Hematopoietic multipotent progenitor cell treated with erythropoietin and hydrocortisone succinate and interleukin-3 and kit ligand, for 4 days (in vitro differentiated cells): ENCODE data around the gene TMOD3.

Experiments used
- DNase-seq: peaks from one replicate; pipeline ENCODE4 v3.0.0-alpha.2; 2015

The TMOD3 gene

DNA sequence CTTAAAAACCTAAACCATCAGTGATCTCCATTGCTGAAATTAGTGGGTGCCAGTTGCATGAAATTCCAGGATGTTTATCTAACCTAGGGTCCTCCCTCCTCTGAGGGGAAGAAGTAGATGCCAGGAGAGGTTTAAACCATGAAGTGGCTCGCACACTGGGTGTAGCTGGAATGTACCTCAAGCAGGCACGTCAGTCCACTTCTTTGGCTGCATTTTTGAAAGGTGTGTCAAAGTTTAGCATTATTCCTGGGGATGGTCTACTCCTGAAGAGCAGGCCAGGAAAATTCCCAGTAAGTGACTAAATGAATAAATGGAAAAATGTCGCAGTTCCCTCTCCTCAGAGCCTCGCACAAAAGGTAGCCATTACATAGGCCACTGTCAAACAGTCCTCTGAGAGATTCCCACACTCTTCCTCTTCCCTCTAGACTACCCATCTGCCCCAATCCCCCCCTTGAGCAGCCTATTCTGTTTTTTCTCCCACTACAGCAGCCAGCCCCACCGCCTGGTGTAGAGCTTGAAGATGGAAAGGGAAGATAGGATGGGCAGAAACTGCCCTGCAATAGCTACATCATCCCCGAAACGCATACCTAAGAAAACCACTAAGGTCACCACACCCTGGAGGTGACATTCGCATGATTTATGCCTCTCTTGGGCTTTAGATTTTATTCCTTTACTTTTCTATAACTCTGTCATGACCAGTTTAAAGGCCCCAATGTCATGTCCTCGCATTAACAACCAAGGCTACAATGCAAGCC lies 655 bp upstream of the TMOD3 start:
- DNase-seq: peak; percentile 10

DNA sequence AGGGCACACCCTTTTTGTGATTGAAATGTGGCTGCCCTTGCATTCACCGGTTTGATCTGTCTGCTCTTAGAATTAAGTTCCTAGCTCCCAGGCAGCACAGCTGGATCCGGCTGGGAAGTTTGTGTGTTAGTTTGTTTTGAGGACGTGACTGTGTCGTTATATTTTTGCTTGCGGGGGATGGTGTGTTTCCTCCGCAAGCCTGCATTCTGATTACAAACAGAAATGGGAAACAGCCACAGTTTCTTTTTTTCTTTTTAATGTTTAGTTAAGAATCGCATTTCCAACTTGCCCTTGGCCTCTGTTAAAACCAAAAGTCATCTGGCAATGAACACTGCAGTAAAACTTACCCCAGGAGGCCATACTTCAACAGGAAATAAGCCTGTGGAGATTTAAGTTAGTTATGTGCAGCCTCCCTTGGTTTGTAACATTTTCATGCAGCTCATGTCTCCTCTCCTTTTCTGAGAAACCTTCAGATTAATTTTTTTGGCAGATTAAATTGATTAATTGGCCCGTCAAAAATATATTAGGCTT lies 888 bp downstream of the TMOD3 start:
- peak; percentile 63 for DNase-seq

DNA sequence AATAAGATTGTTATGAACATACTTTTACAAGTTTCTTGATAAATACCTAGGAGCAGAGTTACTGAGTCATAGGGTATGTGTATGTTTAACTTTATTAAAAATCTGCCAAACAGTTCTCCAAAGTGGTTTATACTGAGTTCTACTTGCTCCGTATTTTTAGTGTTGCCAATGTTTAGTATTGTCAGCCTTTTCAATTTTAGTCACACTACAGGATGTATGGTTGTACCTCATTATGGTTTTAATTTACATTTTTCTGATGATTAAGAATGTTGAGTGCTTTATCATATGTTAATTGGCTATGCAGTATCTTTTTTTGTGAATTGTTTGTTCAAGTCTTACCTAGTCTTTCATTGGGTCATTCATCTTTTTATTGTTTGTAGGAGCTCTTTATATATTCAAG lies 4.3 kb downstream of the TMOD3 start:
- DNase-seq: no peak

DNA sequence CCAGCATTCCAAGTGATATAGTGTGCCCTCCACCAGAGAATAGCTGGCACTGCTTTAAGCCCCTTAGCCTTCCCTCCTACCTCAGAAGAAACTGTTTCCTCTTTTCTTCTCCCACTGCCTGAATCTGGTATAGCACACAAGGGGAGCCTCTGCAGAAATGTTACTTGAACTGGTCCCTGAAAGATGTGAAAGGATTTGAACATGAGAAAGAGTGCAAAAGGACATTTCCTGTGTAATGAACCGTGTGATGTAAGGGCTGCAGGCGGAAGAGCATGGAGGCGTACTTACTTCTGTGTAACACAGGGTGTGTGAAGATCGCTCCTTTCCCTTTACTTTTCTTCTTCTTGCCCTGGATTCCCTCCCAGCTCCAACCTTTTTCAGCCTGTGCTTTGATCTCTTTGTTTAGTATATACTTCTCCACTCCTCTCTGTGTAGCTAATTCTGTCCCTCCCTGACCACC lies 8.4 kb downstream of the TMOD3 start:
- DNase-seq: peak; percentile 31

DNA sequence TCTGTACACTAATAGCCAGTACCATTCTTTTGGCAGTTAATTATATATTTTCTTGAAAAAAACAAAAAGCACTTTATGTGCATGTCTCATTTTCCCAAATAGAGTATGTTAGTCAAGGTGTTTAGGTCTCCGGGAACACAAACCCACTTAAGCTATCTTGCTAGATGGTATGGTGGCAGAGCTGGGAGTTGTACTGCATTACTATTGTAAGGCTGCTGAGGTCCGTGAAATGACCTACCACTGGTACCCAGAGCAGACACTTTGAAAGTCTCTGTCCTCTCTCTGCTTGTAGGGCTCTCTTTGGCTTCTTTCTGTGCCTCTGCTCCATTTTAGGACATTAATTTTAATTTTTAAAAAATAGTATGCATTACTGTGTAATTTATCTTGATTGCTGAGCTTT lies 8.8 kb downstream of the TMOD3 start:
- DNase-seq: no peak

DNA sequence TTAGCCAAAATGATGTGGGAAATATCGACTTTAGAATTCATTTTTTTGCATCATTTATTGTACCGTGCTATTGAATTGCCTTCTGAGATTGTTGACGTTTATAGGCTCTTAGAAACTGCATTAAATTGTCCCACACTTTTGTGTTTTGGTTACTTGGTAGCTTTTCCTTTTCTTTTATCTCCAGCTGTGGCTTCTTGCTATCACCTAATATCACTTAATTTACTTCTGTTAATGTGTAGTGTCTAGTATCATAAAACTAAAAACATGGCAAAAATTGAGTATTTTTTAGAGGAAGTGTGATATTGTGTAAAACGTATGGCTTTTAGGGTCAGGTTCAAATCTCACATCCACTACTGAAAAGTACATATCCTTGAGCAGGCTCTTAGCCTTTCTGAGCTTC lies 11.2 kb downstream of the TMOD3 start:
- no peak for DNase-seq

DNA sequence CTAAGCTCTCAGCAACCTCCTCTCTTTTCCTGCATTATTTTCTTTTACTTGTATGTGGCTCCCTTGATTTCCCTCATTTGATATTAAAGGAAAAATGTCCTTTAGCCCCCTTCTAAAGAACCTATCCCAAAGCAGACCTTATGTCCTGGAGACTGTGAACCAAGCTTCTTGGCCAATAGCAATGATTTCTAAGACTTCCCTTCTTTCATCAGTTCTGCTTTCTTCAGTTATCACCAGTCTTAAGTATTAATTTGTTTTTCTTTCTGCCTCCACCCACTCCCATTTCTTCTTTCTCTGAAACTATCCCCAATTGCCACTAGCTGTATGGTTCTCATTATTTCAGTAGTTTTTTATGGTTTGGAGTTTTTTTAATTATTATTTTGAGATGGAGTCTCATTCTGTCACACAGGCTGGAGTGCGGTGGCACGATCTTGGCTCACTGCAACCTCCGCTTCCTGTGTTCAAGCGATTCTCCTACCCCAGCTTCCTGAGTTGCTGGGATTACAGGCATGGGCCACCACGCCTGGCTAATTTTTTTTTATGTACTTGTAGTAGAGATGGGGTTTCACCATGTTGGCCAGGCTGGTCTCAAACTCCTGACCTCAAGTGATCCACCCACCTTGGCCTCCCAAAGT lies 12.1 kb downstream of the TMOD3 start:
- peak; percentile 35 for DNase-seq

DNA sequence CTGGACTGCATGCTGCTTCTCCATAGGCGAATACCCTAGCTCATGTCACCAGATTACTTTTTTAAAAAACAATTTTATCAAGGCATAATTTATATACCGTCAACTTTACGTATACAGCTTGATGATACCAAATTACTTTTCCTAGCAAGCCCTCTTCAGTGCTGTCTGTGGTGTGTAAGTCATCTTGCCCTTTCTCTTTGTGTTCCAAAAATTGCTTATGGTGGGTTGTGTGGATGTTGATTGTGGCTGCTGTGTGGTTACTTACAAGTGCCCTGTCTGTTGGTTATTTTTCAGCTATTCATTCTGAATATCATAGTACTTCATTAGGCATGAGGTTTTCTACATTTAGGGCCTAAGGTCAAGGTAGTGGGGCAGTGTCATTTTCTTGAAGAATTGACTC lies 12.8 kb downstream of the TMOD3 start:
- DNase-seq: no peak

DNA sequence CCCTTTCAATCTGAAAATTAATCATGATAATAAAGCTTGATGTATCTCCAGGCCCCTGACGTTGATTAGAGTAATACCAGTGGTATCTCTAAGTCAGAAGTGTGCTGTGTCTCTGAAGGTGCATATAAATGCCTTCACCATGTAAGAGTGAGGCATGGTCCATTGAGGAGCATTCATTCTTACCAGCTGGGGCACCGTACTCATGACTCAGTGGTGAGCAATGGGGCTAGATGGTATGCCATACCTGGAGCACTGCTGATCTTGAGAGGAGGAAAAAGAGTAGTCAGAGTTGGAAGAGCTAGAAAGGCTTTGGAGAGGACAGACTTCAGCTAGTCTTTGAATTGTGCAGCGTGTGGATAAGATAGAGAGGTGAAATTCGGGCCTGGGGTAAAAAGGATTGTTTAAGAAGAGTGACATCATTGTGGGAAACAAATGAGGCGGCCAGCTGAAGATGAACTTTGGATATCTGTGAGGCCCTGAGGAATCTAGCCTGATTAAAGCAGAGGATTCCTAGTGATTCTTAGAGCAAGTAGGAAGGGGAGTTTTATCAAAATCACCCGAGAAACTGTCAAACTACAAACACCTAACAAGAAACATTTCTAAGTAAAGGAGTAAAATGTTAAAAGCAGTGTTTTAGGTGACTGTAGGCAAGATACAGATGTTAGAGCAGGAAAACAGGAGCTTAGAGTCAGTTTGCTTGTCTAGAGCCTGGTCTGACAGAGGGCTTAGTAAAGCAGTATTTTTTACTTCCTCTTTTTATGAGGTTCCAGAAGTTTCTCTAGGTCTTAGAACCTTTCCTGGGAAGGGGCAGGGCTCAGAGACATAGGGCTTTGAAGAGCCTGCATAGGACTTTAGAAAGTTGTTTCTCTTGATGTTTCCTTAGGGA lies 13.6 kb downstream of the TMOD3 start:
- DNase-seq: peak; percentile 63

DNA sequence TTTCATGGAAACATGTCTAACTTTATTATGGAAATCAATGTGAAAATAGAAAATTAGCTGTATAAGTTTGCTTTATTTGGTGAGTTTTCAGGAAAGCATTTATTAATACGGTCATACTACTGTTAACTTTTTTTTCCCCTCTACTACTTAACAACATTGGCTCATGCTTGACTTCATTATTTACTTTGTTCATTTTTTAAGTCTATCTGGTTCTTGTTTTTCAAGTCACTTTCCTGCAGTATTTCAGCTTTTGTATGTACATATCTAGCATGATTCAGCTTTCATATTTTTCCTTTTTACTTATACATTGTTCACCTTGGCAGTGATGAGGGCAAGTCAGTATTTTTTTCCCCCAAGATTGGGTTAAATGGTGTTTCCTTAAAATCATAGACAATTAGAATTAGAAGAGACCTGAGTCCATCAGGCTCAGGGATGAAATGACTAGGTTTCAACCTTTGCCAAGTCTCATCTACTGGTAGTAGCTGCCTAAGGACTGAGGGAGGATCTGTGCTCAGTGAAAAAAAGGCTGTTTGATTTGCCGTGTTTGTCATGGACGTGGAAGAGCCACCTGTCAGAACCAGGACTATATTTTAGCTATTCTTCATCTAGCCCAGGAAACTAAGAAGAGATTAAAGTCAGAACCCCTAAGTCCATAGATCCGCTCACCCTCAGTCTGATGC lies 15.4 kb downstream of the TMOD3 start:
- no peak for DNase-seq

DNA sequence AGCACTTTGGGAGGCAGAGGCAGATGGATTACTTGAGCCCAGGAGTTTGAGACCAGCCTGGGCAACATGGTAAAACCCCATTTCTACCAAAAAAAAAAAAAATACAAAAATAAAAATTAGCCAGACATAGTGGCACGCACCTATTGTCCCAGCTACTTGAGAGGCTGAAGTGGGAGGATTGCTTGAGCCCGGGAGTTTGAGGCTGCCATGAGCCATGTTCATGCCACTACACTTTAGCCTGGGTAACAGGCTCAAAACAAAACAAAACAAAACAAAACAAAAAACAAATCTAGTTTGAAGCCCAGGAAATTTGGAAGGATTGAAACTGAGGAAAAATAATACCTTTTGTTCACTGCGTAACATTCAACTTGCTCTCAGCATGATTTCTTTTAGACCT lies 16.6 kb downstream of the TMOD3 start:
- DNase-seq: no peak

DNA sequence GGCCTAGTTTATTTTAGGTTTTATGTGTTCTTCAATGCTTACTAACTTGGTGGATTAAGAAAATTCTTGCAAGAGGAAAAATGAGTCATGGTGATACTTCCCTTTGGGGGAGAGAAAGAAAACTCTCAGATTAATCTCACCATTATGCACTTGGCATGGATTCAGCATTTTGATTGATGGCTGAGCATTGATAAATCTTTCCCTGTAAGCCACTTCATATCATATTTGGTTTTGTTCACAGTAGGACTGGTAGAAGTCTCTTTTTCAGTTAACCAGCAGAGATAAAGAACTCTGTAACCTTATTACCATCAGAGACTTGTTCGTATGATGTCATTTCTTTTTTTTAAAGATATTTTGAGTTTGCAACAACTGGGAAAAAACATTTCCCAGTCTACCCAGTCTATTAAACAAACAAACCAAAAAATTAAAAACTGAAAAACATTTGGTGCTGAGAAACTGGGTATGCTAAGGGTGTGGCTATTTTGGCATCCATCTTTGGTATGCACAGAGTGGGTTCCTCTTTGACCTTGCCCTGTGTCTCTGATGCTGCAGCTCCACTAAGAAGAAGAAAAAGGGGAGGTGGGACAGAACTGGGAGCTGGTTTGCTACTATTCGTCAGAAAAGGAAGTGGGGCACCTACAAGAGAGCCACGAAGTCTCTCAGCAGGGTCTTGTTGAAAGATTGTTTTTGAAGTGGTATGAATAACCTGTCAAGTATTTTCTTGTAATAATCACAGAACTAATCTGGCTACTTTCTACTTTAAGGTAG lies 17.2 kb downstream of the TMOD3 start:
- peak; percentile 79 for DNase-seq

DNA sequence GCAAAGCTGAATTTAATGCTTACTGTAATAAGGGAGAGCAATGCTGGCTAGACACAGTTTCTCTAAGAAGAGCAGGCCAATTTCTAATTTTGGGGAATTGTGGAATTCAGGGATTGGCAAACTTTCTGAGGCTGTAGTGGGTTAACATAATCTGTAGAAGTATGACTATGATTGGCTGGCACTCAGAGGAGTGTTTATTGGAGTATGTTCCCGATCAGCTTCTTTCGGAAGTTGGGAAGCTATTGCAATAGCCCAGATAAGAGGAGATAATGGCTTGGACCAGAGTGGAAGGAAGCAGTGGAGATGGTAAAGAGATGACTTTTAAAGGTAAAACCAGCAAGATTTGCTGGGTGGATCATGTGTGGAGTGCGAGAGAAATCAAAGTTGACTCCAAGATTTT lies 19.4 kb downstream of the TMOD3 start:
- DNase-seq: no peak

DNA sequence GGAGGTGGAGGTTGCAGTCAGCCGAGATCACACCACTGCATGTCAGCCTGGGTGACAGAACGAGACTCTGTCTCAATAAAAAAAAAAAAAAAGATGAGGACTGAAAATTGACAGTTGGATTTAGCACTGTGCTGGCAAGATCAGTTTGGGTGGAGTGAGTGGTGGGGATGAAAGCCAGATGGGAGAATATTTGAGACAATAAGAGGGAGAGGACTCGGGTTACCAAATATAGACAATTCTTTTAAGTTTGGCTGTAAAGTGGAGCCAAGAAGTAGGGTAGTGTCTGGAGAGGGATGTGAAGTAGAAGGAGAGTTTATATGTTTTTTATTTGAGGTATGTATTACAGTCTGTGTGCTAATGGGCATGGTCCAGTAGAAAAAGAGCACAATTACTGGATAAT lies 20.4 kb downstream of the TMOD3 start:
- DNase-seq: no peak

DNA sequence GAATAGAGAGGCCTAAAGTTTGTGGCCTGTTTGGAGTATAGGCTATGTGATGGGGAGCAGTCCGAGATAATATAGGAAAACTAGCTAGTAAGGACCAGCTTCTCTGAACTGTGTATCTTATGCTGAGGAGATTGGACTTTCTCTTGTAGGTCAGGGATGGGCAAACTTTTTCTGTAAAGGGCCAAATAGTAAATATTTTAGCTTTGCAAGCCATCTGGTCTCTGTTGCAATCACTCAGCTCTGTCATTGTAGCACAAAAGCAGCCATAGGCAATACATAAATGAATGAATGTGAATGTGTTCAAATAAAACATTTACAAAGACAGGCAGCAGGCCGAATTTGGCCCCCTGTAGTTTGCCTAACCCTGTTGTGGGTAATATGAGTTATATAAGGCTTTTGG lies 24.5 kb downstream of the TMOD3 start:
- no peak for DNase-seq

DNA sequence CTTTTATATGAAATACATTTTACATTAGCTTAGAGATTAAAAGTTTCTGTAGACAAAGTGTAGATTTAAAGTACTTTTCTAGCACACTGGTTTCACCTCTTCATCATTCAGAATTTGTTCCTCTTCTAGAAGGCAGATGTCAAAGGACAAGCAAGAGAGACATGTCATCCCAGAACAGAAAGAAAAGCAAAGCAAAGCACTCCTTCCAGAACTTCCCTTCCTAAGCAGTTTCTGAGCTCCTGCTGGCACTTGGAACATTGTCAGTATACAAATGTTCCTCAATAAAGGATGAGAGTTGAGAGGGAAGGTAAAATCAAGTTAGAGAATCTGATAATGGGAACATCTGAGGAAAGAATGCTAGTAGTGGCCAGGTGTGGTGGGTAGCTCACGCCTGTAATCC lies 26.2 kb downstream of the TMOD3 start:
- DNase-seq: no peak

DNA sequence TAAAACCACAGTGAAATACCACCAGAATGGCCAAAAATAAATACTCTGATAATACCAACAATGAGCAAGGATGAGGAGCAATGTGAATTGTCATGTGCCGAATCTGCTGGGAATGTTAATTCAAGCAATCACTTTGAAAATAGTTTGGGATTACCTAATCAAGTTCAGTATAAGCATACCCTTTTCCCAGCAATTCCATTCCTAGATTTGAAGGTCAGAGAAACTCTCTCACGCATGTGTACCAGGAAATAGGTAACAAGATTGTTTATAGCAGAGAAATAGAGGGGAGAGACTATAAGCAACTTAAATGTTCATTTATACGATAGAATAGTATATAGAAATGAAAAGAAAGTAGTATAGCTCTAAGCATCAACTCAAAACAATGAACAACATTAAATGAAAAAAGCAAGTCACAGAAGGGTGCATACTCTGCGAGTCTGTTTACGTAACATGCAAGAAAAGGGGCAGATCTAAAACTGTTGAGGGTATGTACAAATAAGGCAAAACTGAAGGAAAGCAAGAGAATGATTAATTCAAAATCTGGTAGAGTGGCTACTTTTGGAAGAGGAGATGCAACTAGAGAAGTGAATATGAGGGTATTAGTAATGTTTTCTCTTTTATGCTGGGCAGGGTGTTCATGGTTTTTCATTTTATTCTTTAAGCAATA lies 27.4 kb downstream of the TMOD3 start:
- DNase-seq: no peak

DNA sequence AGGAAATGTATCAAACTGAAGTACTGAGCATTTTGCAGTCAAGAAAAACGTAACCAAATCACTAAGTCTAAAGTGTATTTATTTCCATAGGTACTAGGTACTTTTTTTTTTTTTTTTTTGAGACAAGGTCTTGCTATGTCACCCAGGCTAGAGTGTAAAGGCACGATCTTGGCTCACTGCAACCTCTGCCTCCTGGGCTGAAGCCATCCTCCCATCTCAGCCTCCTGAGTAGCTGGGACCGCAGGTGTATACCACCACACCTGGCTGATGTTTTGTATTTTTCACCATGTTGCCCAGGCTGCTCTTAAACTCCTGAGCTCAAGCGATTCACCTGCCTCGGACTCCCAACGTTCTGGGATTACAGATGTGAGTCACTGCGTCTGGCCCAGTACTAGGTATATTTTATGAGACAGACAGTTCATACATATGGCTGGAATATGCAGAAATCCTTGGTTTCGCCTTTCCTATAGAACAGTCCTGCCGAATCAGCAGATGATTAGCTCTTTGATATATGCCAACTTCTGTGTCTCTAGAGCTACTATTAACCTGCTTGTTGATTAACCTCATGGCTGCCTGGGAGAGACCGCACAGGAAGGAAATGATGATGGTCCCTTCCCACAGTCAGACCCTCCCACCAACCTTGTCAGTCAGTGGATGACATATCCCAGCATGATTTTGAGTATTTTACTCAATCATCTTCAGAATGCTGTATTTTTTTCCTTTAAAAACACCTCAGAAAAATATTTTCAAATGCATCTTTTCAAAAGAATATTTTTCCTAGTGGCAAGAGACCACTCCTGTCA lies 32.3 kb downstream of the TMOD3 start:
- peak; percentile 70 for DNase-seq

DNA sequence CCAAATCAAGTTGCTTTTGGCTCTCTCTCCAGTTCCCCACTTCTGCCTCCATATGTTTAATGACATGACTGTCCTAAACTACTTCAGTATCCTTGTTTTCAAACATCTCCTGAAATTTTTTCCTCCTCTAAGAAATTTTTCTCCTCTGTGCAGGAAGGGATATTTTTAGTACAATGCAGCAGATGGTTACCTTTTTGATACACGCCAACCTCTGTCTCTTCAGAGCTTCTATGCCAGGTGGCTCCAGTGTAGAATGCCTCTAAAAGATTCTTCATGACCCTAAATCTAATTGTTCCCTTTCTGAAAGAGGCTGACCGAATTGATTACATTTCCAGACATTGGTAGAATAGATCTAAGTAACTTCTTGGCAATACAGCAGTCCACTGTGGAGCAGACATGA lies 33.7 kb downstream of the TMOD3 start:
- no peak for DNase-seq

DNA sequence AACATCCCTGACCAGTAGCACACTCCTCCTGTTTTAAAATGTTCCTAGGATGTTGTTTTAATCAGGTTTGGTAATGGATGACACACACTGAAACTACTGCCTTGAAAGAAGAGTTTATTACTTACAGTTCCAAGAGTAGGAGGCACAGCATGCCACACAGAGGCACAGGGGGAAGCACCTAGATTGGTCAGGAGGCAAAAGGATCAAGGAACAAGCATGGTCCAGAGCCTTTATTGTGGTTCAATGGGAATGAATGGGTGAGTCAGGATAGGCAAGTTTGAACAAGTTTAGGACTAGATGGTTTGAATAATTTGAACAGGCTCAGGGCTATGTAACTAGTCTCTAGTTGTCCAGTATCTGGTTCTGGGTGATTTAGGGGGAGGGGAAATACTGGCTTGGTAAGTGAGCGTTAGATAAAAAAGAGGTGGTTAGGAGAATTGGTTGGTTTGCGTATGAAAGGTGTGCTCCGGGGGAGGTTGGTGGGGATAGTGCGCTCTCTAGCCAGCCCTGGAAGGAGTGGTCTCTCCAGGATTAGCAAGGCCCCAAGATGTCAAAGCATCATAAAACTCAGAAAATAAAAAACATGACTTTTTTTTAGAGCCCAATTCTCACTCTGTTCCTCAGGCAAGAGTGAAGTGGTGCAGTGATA lies 35.1 kb downstream of the TMOD3 start:
- DNase-seq: no peak
